RWPE2 (cell line): ENCODE data around the gene TCF7.

ENCODE experiments used
- ATAC-seq: fragments of 200-7000 bp; cut with Tn5 transposase; 3 replicates; pipeline ENCODE4 v1.9.1; 2021; ENCODE audit warnings: low read depth
- DNase-seq: peaks from one replicate; pipeline ENCODE4 v3.0.0-alpha.2; 2020; ENCODE audit warnings: low spot score
- H3K27ac ChIP-seq: fragments of 450-650 bp; 2 replicates; pipeline ENCODE4 v1.5.1; 2017; ENCODE audit warnings: mild to moderate bottlenecking; ENCODE audit not compliant: poor library complexity, severe bottlenecking
- H3K27me3 ChIP-seq: fragments of 250-450 bp; sonication (Bioruptor Pico); 2 replicates; pipeline ENCODE4 v1.5.1; 2021; ENCODE audit warnings: mild to moderate bottlenecking, moderate library complexity; ENCODE audit not compliant: insufficient read depth, poor library complexity, severe bottlenecking
- H3K36me3 ChIP-seq: fragments of 250-450 bp; sonication (Bioruptor Pico); 2 replicates; pipeline ENCODE4 v1.5.1; 2020; ENCODE audit warnings: low read depth, mild to moderate bottlenecking, moderate library complexity
- H3K4me1 ChIP-seq: fragments of 250-450 bp; sonication (Bioruptor Pico); 2 replicates; pipeline ENCODE4 v1.5.1; 2021; ENCODE audit warnings: mild to moderate bottlenecking, moderate library complexity; ENCODE audit not compliant: insufficient read depth, poor library complexity, severe bottlenecking
- H3K4me3 ChIP-seq: fragments of 250-450 bp; sonication (Bioruptor Pico); 2 replicates; pipeline ENCODE4 v1.5.1; 2021; ENCODE audit warnings: mild to moderate bottlenecking, moderate library complexity; ENCODE audit not compliant: severe bottlenecking
- H3K9me3 ChIP-seq: fragments of 250-450 bp; sonication (Bioruptor Pico); 2 replicates; pipeline ENCODE4 v1.5.1; 2021; ENCODE audit warnings: mild to moderate bottlenecking, moderate library complexity; ENCODE audit not compliant: severe bottlenecking
- TF ChIP-seq, protein P1 (sequence below): fragments of 450-650 bp; IDR thresholded peaks from one replicate; pipeline ENCODE4 v1.5.1; 2017; ENCODE audit warnings: mild to moderate bottlenecking, moderate library complexity; ENCODE audit not compliant: poor library complexity, severe bottlenecking

The TCF7 gene

DNA sequence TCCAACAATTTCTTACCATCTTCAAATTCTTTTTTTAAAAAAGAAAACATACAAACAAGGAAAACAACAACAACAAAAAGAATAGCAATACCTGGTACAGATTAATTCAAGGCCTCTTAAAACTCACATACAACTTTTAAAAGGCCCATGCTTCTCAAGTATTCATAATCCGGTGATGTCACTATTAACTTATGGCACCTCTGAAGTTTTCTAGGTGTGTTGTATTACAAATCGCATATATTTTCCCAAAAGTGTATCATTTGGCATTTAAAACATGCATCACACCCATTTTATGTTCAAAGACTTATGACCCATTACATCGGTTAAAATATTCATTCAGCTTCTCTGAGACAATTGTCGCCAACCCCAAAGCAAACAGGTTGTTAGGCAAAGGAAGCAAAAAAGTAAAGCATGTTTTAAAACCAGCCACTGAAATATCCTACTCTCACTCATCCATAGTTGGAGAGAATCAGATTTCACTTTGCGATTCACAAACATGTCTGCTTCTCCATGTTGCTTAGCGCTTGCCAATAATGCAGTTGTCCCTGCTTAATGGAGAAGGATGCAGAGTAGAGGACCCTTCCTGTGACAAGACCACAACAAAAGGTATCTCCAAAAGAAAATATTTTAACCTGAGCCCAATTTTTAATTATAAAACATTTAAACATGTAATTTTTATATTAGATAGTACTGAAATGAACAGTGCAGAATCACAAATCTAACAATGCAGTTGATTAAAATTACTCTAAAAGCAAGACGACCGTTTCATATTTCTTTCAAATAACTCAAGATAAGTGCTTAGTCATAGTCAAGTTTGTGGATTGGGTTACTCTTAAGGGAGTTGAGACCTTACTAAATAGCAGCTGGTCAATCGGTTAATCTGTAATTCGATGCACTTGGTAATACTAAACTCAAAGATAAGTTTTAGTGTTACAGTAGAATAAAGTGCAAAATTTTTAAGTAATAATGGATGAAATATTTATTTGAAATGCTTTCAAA is 60.7 kb downstream of the TCF7 start:
- Histone ChIP-seq H3K9me3 (no peaks in the 10 kb centered on the region), H3K4me1 (peaks cover 16% of the 10 kb centered on the region), H3K4me3 (peak overlapping the region; percentile 75), H3K27ac (peak overlapping the region; percentile 90), H3K36me3 (peaks cover 37% of the 10 kb centered on the region), H3K27me3 (no peaks in the 10 kb centered on the region)
- ATAC-seq (peak; percentile 13; the same call in 1 of the 3 replicates), DNase-seq (no peak)
- TF ChIP-seq, protein P1, sequence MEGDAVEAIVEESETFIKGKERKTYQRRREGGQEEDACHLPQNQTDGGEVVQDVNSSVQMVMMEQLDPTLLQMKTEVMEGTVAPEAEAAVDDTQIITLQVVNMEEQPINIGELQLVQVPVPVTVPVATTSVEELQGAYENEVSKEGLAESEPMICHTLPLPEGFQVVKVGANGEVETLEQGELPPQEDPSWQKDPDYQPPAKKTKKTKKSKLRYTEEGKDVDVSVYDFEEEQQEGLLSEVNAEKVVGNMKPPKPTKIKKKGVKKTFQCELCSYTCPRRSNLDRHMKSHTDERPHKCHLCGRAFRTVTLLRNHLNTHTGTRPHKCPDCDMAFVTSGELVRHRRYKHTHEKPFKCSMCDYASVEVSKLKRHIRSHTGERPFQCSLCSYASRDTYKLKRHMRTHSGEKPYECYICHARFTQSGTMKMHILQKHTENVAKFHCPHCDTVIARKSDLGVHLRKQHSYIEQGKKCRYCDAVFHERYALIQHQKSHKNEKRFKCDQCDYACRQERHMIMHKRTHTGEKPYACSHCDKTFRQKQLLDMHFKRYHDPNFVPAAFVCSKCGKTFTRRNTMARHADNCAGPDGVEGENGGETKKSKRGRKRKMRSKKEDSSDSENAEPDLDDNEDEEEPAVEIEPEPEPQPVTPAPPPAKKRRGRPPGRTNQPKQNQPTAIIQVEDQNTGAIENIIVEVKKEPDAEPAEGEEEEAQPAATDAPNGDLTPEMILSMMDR, result no peak

DNA sequence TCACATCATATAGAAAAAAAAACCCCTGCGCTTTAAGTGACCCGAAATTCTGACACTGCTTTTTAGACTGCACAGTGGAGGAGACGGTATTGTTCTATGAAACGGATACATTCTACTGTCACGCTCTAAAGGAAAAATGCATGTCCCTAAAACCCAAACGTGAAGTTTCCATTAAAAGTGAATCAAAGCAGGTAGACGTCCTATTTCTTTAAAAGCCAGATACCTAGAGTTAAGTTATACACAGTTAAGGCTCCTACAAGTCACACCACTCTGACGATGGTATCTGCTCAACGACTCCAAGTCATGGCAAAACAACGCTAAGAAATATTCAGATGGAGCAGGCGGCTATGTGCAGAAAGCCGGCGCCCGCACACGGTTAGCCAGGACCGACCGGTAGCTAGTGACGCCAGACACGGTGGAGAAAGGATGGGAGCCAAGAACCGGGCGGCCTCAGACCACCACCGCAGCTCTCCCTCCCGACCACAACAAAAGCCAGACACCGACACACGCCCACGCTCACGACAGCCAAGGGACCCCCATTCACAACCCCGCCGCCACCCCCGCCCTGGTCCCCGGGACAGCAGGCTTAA is 61.5 kb downstream of the TCF7 start:
- H3K36me3 ChIP-seq, result peaks cover 28% of the 10 kb centered on the region
- TF ChIP-seq, protein P1, result no peak
- no peaks in the 10 kb centered on the region for H3K27me3 ChIP-seq
- H3K4me3 ChIP-seq, result peak overlapping the region; percentile 75
- peaks cover 16% of the 10 kb centered on the region for H3K4me1 ChIP-seq
- no peaks in the 10 kb centered on the region for H3K9me3 ChIP-seq
- peak overlapping the region; percentile 90 for H3K27ac ChIP-seq
- no peak for DNase-seq
- ATAC-seq, result peak; percentile 22

DNA sequence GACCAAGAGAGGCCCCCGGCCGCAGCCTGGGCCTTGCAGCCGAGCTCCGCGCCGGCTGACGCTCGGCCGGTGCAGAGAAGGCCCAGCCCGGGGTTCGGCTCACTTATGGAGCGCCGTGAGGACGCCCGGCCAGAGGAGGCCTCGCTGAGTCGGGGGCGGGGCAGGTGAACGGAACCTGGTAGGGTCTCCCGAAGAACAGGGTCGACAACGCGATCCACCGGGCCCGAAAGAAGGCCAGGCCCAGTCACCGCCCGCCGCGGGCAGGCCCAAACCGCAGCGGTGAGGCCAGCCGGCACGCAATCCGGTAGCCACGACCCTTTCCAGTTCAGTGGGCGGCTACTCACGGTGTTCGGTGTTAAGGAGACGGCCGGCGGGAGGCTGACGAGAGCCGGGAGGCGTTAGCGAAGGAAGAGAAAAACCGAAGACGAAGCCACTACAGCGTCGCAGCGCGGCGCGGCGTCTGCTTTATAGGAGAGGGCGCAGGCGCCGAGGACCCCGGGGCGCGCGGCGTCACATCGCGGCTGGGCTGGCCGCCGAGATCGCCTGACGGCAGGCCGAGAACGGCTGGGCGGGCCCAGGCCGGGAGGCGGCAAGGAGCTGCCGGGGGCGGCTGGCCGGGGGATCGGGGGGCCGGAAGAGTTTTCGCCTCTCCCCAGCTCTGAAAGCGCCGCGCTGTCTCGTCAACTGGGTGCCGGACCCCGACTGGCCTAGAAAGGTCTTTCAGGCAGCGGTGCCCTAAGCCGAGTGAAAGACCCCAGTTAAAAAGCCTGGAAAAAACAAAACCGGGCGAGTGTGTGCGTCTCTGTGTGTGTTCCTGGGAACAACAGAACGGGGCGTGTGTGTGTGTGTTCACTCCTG is 62.3 kb downstream of the TCF7 start, which contains the start of gene SKP1:
TSS of gene SKP1 (minus strand) at position 440 of the 858 bp plus-strand sequence. CDS start 2,928 bp downstream, outside the sequence.
- Histone ChIP-seq H3K4me3 (peak within 1 kb of the TSS; percentile 75), H3K36me3 (peaks cover 21% of the 10 kb centered on the region), H3K9me3 (no peaks in the 10 kb centered on the region), H3K27me3 (no peaks in the 10 kb centered on the region), H3K4me1 (peaks cover 16% of the 10 kb centered on the region), H3K27ac (peak within 1 kb of the TSS; percentile 90)
- TF ChIP-seq, protein P1, result no peak
- ATAC-seq, result peak; percentile 62
- DNase-seq, result peak; percentile 82

DNA sequence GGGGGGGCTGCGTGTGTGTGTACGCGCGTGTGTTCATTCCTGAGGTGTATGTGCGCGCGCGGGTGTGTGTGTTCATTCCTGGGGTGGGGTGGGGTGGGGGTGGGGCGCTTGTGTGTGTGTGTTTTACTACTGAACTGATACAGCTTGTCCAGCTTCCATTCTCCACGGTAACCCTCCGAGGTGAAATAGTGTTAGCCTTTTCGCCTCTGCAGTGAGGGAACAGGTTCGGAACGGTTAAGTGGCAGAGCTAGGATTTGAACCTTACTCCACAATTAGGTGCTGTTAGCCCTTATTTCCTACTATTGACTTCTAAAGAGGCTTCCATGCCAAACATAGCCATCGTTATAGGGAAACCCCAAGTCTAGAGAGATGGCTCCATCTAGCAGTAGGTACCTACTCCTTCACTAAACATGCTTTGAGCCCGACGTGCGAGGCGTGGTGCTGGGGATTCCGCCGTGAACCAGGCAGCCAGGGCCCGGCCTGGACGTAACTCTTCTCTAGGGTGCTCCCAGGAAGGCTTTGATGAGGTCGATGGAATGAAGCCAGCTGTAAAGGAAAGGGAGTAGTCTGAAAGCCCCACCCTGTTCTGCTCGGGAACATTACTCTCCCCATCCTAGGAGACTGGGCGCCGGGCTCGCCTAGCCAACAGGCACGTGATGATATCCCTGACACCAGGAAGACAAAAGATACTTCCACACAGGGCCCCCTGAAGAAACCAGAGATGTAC is 63.1 kb downstream of the TCF7 start:
- H3K9me3 ChIP-seq, result no peaks in the 10 kb centered on the region
- ATAC-seq, result peak; percentile 63
- H3K4me1 ChIP-seq, result peaks cover 16% of the 10 kb centered on the region
- H3K4me3 ChIP-seq, result peak overlapping the region; percentile 75
- TF ChIP-seq, protein P1, result no peak
- H3K27me3 ChIP-seq, result no peaks in the 10 kb centered on the region
- H3K27ac ChIP-seq, result peak overlapping the region; percentile 90
- H3K36me3 ChIP-seq, result peaks cover 13% of the 10 kb centered on the region
- DNase-seq, result no peak
